NCI-H1092 (cell line): ENCODE data around the gene BICDL1.
"Not testable (repeated sequence)": the region's sequence is repeated elsewhere in the genome, so short reads cannot be mapped to it uniquely, and the experiment has no call there.

Source experiments
- DNase-seq: peaks from one replicate; lab custom pipeline; 2025; lab: John Stamatoyannopoulos, UW

Gene BICDL1, protein sequence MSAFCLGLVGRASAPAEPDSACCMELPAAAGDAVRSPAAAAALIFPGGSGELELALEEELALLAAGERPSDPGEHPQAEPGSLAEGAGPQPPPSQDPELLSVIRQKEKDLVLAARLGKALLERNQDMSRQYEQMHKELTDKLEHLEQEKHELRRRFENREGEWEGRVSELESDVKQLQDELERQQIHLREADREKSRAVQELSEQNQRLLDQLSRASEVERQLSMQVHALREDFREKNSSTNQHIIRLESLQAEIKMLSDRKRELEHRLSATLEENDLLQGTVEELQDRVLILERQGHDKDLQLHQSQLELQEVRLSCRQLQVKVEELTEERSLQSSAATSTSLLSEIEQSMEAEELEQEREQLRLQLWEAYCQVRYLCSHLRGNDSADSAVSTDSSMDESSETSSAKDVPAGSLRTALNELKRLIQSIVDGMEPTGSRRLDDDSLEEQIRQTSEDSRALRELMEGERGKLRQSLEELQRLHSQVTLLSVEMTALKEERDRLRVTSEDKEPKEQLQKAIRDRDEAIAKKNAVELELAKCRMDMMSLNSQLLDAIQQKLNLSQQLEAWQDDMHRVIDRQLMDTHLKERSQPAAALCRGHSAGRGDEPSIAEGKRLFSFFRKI

DNA sequence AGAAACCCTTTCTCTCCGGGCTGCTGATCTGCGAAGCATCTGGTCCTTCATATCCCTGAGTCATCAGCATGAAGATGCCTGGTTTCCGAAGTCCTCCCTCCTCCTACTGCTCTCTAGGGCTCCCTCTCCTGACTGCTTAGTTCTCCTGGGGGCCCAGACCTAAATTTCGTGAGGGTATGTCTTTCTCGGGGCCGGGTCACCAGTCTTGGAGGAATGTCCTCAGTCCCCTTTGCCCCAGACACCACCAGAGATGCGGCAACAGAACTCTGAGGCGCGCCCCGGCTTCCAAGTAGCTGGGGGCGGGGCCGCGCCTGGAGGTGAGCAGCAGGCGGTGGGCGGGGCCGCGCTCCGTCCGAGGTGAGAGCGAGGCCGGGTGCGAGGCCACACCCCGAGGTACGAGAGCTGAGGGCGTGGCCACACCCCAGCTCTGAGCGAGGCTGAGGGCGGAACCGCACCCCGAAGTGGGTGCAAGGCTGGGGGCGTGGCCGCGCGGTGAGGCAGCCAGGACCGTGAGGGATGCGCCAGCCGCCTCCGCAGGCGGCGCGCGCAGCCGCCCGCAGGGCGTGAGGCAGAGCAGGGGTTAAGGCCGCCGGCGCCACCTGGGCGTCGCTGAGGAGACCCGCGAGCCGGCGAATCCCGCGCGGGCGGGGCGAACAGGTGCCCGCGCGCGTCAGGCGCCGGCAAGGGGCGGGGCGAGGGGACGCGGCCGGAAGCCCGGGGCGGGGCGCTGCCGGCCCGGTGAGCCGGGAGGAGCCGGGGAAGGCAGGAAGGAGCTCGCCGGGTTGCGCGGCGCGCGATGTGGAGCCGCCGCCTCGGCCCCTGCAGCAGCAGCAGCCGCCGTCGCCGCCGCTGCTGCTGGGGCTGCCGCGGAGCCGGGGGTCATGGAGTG is at the start of gene BICDL1:
Gene BICDL1, plus strand, starts transcription at position 765 of the 889 bp plus-strand sequence. CDS start 633 bp downstream, outside the sequence.
- peak; percentile 87 for DNase-seq

GRCh38 chr12:119940897-119941296 is 48.1 kb upstream of the BICDL1 start:
- no peak for DNase-seq

DNA sequence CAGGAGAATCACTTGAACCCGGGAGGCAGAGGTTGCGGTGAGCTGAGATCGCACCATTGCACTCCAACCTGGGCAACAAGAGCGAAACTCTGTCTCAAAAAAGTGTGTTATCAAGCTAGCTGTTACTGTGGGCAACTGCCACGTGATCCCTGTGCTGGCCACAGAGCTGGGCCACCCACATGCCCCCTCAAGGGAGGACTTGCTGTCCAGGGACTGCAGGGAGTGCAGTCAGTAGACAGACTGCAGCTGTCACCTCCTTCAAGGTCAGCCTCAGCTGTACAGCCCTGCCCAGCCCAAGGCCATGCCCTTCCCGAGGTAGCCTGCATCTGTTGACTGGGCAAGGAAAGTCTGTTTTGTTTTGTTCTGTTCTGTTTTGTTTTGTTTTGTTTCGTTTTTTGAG is 46.6 kb upstream of the BICDL1 start:
- DNase-seq, result no peak

- DNase-seq, result no peak
These were observed 42.8 kb upstream of the BICDL1 start for GRCh38 chr12:119946213-119946612.

GRCh38 chr12:119949145-119949544 is 39.9 kb upstream of the BICDL1 start:
- DNase-seq, result peak; percentile 25

DNA sequence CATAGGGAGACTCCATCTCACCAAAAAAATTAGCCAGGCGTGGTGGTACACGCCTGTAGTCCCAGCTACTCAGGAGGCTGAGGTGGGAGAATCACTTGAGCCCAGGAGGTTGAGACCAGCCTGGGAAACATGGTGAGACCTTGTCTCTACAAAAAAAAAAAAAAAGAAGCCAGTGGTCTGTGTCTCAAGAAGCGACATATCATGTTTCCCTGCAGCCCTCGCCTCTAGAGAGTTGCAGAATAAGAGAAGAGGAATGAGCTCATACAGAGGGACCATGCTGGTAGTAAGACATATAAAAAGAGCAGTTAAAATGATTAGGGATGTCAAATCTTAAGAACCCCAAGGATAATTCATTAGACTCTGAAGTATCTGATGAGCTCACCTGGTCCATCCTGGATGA is 39.4 kb upstream of the BICDL1 start:
- no peak for DNase-seq

- no peak for DNase-seq
These were observed 33.0 kb upstream of the BICDL1 start for GRCh38 chr12:119956047-119956446.

GRCh38 chr12:119957135-119957534 is 31.9 kb upstream of the BICDL1 start:
- no peak for DNase-seq

DNA sequence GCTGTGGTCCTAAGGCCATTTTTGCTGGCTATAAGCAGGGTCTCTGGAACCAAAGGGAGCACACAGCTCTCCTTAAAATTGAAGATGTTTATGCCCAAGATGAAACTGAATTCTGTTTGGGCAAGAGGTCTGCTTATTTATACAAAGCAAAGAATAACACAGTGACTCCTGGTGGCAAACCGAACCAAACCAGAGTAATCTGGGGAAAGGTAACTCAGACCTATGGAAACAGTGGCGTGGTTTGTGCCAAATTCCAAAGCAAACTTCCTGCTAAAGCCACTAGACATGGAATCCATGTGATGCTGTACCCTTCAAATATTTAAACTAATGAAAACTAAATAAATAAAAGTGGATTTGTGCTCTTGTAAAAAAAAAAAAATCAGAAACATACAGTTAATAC is 29.6 kb upstream of the BICDL1 start:
- no peak for DNase-seq

DNA sequence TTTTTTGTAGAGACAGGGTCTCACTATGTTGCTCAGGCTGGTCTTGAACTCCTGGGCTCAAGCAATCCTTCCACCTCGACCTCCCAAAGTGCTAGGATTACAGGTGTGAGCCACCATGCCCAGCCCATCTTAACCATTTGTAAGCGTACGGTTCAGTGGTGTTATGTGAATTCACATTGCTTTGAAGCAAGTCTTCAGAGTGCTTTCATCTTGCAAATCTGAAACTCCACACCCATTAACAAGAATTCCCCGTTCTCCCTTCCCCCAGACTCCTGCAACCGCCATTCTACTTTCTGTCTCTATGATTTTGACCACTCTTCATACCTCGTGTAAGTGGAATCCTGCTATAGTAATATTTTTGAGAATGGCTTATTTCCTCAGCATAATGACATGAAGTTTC is 24.9 kb upstream of the BICDL1 start:
- no peak for DNase-seq

DNA sequence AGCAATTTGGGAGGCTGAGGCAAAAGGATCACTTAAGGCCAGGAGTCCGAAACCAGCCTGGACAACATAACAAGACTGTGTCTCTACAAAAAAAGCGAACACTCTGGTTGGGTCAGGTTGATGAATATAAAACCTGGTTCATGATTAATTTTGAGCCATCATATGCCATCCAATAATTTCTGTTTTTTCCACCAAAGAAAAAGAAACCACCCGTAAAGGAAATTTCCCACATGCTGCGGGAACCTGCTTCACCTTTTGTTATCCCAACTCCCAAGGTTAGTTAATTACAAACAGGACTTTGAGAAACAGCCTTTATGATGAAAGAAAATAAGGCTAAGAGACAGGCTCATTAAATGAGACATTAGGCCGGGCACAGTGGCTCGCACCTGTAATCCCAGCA is 24.1 kb upstream of the BICDL1 start:
- DNase-seq, result no peak

GRCh38 chr12:119980242-119980641 is 8.8 kb upstream of the BICDL1 start:
- no peak for DNase-seq

DNA sequence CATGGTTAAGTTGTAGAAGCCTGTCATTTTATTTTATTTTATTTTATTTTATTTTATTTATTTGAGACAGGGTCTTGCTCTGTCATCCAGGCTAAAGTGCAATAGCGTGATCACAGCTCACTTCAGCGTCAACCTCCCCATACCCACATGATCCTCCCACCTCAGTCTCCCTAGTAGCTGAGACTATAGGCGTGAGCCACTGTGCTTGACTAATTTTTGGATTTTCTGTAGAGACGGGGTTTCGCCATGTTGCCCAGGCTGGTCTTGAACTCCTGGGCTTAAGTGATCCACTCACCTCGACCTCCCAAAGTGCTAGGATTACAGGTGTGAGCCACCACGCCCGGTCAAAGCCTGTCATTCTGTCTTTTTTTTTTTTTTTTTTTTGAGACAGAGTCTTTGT is 8.3 kb upstream of the BICDL1 start:
- DNase-seq, result not testable (repeated sequence)

- no peak for DNase-seq
These were observed 310 bp downstream of the BICDL1 start for GRCh38 chr12:119989361-119989730.

DNA sequence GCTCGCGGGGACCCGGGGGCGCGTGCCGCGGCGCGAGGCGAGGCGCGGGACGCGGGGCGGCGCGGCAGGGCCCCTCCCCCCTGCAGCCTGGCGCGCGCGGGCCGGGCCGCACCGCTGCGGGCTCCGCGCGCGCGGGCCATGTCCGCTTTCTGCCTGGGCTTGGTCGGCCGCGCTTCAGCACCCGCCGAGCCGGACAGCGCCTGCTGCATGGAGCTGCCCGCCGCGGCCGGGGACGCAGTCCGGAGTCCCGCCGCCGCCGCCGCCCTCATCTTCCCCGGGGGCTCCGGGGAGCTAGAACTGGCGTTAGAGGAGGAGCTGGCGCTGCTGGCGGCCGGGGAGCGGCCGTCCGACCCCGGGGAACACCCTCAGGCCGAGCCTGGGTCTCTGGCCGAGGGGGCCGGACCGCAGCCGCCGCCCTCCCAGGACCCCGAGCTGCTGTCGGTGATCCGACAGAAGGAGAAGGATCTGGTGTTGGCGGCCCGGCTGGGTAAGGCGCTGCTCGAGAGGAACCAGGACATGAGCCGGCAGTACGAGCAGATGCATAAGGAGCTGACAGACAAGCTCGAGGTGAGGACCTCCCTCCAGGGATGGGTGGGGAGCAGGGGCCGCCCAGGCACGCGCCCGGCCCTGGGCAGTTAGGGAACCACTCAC is 820 bp downstream of the BICDL1 start:
- no peak for DNase-seq

DNA sequence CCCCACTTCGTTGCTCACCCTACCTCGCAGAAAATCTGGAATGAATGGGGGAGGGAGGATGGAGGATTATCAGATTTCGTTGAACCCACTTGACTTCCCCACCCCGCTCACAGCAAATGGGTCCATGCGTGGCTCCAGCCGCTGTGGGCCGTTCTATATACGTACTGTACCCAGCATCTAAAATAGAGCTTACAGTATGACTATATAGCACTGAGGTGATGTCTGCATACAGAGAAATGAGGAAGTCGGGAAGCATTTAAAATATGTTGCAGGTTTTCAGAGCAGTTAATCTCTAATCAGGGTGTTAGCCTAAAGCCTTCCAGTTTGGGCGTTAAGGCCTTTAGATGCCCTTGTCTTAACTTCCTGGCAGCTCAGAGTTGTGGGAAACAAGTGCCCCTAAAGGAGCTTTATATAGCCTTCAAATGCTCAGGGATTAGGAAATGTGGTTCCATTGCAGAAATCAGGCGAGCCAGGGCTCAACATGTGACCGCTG is 1.4 kb downstream of the BICDL1 start:
- no peak for DNase-seq

GRCh38 chr12:119992129-119992705 is 3.2 kb downstream of the BICDL1 start:
- no peak for DNase-seq

DNA sequence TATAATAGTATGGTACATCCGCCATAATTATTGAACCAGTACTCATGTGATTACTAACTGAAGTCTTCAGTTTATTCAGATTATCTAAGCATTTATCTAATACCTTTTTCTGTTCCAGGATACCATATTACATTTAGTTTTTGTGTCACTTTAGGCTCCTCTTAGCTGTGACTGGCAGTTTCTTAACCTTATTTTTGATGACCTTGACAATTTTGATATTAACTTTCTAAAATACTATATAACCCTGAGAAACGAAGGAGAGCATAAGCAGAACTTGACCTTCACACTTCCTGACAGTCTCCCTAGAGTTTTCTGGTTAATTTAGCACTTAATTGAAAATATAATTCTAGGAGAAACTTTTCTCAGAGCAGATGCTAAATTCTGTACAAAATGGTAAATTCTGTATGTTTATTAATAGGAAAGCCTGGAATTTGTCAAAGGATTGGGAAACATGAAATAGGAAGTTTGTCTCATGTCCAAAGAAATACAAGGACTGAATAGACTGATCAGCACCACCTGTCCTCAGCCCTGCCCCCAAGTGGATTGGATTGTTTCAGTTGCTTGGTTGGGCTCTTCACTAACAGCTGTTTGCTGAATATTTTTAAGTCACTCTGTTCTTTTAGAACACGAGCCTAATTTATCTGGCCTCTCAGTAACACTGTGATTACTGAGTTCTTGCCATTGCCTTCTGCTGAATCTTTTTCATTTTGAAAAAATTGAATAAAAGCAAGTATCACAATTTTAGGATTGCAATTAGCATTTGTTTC is 6.0 kb downstream of the BICDL1 start:
- no peak for DNase-seq

- DNase-seq, result no peak
These were observed 7.4 kb downstream of the BICDL1 start for GRCh38 chr12:119996417-119996816.

DNA sequence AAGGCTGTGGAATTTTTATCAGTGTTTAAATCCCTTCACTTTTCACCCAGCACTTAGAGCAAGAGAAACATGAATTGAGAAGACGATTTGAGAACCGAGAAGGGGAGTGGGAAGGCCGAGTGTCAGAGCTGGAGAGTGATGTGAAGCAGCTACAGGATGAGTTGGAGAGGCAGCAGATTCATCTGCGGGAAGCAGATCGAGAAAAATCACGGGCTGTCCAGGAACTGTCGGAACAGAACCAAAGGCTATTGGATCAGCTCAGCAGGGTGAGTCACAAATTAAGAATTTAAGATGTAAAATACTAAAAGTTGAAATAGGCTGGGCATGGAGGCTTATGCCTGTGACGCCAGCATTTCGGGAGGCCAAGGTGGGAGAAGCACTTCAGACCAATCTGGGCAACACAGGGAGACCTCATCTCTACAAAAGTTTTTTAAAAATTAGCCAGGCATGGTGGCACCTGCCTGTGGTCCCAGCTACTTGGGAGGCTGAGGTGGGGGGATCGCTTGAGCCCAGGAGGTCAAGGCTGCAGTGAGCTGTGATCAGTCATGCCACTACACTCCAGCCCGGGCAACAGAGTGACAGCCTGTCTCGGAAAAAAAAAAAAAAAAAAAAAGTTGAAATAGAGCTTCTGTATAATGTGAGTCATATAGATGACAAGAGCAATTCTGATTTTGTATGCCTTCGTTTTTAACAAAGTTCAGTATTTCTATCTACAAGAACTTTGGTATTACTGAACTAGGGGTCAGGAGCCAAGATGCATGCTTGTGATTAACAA is 9.6 kb downstream of the BICDL1 start:
- no peak for DNase-seq
